ENCODE results near the gene MGA.

MGA gene

DNA sequence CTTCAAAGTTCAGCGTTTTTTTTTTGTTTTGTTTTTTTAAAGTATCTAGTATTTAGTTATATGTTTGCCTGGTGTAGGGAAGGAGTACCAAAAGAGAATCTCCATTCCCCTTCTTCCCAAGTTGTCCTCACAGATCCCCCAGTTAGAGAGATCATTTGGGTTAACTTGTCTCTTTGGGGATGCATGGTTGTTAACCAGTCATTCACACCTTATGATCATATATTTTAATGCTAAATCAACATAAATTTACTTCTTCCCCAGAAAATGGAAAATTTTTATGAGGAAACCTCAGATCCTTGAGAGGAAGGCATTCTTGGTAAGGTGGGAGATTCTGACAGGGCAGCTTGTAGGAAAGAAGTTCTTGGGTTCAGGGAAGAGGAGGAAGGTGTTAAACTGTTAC, 1.5 kb upstream of the MGA start:
- no peak for DNase-seq (ENCODE audit: low read depth in 2 of 2)

DNA sequence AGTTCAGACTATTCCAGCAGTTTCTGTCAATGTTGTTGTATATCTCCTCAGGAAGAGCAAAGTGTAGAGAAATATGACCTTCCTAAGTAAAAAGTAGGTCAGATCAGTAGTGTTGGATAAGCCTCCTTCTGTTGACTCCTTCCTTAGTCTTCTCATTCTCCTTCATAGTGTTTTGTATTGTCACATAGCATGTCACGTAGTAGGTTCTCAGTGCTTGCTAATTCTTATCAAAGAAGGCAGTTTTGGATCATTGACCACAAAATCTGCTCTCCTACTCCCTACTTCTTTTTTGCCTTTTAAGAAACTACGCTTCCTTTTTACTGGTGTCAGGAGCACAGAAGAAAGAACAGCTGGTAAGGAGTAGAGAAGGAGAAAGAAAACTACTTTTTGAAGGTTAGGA, 1.0 kb upstream of the MGA start:
- no peak for DNase-seq (ENCODE audit: low read depth in 2 of 2)

DNA sequence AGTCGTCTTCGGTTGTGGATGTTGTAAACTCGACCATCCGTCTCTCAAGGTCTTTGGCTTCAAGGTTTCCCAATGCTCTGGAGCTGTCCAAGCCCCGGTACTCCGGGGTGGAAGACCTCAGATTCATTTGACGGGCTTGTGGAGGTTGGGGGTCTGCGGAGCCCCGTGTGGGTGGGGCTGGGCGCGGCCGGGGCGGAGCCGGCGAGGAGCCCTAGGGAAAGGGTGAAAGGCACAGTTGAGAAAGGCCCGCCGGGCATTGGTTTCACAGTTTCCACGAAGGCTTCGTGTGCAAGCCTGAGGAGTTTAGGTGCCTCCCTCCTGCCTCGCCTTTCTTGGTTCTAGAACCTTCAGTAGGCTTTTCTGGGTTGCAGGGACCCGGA, 360 bp upstream of the MGA start:
- no peak for DNase-seq (ENCODE audit: low read depth in 2 of 2)

DNA sequence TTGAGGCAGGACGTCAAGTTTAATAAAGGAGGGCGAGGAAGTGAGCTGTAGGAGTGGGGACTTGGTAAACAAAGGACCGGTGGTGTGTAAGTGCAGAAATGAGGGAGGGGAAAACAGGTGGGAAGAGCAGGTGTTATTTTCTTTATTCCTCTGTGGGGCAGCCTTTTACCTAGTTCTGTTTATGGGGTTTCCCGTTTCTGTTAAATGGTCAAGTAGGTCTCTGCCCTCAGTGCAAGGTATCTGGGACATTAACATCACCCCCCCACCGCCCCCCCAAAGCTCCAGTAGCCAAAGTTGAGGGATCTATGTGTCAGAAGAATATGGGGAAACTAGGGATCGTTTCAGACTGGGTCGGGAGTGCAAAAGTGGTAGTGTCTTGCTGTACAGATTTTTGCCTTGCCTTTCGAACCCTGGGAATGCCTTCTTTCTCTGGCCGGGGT, 893 bp downstream of the MGA start:
- DNase-seq (ENCODE audit: low read depth in 2 of 2) = no peak

DNA sequence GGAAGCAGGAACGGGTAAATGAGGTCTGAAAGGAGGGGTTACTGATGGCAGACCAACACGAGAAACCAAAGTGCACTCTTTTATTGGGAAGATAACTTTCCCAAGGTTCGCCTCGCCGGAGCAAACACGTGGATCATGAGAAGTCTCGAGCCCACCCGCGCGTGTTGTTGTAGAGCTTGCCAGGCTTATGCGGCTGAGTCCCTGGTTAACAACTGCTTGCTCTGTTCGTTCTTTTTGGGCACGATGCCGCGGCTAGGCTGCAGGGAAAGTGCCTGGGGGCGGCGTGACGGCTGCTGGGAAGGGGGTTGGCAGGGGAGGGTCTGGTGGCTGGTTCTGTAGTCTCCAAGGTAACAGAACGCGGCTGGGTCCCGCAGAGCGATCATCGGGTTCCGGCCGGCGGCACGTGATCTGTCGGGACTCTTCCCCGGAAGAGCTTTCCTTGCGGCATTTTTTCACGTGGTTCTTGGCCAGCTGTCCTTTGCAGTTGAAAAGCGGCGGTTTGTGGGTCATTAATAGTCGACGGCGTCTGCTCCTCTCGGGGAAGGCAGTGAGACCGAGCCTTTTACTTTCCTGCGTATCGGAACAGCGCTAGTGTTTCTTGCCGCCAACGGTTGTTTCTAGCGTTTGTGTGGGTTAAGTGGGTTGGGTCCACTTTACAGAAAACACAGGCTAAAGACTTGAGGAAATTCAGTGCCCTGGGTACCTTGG, 1.5 kb downstream of the MGA start:
- peak; percentile 38 to 62 for DNase-seq (ENCODE audit: low read depth in 2 of 2)

DNA sequence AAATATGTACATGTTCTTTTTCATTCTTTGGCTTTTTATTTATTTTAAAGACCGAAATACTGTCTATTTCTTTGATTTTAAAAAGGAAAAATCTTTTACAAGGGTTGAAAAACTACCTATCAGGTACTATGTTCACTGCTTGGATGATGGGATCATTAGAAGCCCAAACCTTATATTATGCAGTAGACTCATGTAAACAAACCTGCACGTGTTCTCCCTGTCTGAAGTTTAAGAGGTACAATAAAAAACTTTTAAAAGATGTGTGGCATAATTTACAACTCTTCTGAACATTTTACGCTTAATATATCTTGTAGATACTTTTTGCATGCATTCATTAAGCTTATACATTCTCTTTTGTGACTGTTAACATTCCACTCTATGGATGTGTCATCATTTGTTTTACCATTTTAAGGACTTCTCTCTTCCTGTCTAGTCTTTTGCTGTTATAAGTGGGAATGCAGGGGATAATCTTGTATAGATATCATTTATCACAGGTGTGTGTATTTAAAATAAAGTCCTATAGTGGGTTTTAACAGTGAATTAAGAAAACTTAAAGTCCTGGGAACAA, 6.2 kb downstream of the MGA start:
- no peak for DNase-seq (ENCODE audit: low read depth in 2 of 2)

DNA sequence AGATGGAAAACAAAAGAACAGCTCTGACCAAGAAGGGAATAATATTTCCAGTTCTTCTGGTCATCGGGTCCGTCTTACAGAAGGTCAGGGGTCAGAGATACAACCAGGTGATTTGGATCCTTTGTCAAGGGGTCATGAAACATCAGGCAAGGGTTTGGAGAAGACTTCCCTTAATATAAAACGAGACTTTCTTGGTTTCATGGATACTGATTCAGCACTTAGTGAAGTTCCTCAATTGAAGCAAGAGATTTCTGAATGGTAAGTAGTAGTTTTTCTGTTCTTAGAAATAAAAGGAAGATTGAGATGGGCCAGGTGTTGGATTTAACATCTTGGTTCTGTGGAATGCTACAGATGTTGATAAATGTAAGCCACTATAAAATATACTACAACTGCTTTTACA, 9.5 kb downstream of the MGA start:
- DNase-seq (ENCODE audit: low read depth in 2 of 2) = no peak

DNA sequence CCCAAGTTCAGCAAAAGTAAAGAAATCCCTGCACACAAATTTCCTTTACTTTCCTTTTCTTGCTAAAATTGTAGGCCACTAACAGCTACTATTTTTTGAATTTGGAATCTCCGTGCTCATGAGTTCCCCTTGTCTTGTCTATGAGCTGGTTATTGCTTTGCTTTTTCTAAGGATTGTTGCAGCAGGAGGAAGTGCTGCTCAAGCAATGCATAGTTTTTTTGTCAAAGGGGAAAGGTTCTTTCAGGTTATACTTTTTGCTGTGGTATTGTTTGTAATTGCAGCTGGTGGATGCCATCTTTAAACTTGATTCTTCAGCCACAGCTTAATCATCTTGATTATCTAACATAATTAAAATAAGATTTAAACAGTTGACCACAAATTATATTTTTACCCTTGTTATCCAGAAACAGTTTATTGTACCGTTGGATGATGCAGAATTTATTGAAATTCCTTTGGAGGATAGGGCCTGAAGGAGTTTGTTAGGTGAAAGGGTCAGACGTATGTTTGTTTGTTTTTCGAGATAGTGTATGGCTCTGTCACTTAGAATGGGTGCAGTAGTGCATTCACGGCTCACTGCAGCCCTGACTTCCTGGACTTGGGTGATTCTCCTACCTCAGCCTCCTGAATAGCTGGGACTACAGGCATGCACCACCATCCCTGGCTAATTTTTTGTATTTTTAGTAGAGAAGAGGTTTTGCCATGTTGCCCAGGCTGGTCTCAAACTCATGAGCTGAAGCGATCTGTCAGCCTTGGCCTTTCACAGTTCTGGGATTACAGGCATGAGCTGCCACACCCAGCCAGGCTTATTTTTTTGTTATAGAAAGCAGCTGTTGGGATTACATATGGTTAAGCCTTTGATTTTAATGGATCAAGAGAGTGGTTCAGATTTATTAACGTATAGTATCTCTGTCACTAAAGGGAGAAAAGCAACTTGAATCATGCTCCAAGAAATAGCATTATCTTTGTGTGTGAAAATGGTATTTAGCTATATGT, 11.7 kb downstream of the MGA start:
- DNase-seq (ENCODE audit: low read depth in 2 of 2) = no peak

DNA sequence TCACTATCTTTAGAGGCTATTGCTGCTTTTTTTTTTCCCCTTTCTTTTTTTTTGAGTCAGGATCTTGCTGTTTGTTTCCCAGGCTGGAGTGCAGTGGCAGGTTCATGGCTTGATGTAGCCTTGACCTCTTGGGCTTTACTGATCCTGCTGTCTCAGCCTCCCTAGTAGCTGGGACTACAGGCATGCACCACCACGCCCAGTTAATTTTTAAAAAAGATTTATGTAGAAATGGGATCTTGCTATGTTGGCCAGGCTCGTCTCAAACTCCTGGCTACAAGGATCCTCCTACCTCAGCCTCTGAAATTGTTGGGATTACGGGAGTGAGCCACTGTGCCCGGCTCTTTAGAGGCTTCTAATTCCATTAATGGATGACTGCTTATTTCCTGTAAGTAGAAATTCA, 15.1 kb downstream of the MGA start:
- DNase-seq (ENCODE audit: low read depth in 2 of 2) = no peak

DNA sequence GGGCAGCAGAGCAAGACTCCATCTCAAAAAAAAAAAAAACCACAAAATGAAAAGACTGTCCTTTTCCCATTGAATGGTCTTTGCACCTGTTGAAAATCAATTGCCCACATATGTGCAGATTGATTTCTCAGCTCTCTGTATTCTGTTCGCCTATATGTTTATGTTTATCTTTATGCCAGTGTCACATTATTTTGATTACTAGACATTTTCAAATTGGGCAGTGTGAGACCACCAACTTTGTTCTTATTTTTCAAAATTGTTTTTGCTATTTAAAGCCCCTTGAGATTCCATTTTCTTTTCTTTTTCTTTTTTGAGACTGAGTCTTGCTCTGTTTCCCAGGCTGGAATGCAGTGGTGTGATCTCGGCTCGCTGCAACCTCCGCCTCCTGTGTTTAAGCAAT, 18.5 kb downstream of the MGA start:
- DNase-seq (ENCODE audit: low read depth in 2 of 2) = no peak

DNA sequence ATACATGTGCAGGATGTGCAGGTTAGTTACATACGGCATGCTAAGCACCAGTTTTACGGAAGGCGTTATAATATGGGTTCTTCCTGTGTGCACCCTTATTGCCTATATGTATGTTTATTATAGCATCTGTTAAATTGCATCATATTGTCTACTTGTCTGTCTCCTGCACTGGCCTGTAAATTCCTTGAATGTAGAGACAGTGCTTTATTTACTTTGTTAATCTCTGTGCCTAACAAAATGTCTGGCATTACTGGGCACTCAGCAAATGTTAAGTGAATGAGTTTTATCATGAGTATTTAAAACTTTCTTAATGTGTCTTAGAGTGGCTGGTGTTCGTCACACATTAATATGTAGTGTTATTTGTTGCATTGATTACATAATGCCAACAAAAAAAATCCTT, 23.8 kb downstream of the MGA start:
- DNase-seq (ENCODE audit: low read depth in 2 of 2) = no peak

DNA sequence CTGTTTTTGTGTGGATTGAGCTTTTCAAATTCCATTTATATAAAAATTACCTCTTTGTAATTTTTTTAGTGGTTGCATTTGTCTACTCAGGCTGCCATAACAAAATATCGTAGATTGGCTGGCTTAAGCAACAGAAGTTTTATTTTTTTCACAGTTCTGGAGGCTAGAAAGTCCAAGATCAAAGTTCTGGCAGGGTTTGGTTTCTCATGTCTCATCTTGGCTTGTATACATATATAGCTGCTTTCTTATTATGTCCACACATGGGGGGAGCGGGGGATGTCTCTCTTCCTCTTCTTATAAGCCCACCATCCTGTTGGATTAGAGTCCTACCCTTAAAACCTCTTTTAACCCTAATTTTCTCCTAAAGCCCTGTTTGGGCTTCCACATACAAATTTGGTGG, 28.5 kb downstream of the MGA start:
- no peak for DNase-seq (ENCODE audit: low read depth in 2 of 2)

DNA sequence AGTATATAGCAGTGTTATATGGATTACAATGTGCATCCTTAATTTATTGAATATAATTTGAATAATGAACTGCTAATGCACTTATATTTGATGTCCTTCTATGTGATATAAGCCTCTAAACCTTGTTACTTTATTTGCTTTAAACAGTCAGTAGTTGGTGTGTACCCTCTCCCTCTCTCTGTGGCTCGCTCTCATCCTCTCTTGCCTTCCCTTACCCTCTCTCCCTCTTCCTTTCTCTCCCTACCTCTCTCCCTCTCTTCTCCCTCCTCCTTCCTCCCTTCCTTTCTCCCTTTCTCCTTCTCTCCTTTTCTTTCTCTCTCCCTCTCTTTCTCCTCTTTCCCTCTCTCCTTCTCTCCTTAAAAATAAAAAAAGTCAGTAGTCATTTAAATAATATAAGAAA, 28.9 kb downstream of the MGA start:
- no peak for DNase-seq (ENCODE audit: low read depth in 2 of 2)

DNA sequence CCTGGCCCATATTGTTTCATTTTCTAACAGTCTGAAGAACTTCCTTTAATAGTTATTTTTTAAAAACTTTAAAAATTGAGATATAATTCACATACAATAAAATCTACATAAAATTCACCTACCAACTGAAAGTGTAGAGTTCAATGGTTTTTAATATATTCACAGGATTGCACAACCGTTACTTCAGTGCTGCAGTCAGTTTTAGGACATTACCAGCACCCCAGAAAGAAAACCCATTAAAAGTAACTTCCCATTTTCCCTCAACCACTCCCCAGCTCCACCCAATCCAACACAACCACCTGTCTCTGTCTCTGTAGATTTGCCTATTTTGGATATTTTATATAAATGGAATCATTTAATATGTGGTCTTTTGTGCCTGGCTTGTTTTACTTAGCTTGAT, 29.6 kb downstream of the MGA start:
- DNase-seq (ENCODE audit: low read depth in 2 of 2) = no peak

DNA sequence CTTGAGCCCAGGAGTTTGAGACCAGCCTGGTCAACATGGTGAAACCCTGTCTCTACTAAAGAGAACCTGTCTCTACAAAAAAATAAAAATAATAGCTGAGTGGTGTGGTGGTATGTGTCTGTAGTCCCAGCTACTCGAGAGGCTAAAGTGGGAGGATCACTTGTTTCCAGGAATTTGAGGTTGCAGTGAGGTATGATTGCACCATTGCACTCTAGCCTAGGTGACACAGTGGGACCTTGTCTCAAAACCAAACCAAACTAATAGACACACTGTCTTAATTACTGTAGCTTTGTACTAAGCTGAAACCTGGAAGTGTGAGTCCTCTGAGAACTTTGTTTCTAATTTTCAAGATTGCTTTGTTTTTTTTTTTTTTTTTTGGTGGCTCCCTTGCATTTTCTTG, 30.4 kb downstream of the MGA start:
- DNase-seq (ENCODE audit: low read depth in 2 of 2) = no peak

DNA sequence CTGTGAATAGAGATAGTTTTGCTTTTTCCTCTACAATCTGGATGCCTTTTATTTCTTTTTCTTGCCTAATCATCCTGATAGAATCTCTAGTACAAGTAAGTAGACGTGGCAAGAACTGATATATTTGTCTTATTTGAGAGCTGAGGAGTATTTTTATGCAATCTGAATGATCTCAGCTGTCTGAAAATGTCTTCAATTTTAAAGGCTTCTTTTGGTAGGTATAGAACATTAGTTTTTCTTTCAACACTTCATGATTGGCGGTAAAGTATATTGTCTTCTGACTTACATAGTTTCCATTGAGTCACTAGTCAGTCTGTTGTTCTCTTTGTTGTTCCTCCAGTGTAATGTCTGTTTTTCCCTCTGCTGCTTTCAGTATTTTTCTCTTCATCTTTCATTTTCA, 31.3 kb downstream of the MGA start:
- DNase-seq (ENCODE audit: low read depth in 2 of 2) = no peak

DNA sequence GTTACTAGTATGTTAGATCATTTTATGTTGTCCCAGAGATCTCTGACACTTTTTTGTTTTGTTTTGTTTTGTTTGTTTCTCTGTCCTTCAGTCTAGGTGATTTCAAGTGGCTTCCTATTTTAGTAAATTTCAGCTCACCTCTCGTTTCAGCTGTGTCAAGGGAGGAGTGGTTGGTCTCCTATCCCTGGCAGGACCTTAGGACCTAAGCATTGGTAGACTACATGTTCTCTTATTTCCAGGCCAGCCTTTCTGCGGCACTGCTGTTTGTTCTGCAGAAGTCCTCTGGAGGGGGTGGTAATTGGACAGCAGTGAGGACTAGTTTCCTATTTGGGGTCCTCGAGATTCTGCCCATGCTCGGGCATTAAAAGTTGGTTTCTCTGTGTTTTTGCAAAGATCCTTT, 31.8 kb downstream of the MGA start:
- DNase-seq (ENCODE audit: low read depth in 2 of 2) = no peak

DNA sequence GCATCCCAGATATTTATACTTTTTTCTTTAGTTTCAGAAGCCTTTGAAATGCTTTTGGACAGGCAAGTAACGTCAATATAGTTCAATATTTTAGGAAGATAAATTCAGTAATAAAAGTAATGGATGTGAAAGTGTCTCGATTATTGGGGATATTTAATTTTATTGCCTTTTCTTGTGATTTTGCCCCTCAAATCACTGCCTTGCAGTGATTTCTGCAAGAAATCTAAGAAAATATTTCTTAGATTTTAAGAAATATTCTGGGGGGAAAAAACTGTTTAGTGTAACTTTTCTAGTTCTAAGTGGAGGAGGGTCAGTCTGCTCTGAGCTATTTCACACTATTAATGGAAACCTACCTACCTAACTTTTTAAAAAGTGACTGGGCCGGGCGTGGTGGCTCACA, 33.6 kb downstream of the MGA start:
- no peak for DNase-seq (ENCODE audit: low read depth in 2 of 2)

DNA sequence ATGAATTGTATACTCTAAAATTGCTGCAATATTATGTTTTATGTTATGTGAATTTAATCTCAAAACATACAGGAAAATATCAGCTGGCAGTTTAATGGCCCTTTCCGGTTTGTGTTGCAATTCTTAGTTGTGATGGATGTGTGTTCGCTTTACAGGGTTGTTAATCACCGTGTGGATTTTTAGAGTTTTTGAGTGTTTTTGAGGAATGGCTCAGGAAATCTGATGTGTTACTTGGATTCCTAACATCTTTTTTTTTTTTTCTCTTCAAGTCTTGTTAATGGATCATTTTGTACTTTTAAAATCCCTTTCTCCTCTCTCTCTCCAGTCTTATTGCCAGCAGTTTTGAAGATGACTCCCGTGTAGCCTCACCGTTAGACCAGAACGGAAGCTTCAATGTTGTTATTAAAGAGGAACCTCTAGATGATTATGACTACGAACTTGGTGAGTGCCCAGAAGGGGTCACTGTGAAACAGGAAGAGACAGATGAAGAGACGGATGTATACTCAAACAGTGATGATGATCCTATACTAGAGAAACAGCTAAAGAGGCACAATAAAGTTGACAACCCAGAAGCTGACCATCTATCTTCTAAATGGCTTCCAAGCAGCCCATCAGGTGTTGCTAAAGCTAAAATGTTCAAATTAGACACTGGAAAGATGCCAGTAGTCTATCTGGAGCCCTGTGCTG, 35.7 kb downstream of the MGA start:
- peak in 1 of 2 experiments; percentile 4 for DNase-seq (ENCODE audit: low read depth in 2 of 2)

DNA sequence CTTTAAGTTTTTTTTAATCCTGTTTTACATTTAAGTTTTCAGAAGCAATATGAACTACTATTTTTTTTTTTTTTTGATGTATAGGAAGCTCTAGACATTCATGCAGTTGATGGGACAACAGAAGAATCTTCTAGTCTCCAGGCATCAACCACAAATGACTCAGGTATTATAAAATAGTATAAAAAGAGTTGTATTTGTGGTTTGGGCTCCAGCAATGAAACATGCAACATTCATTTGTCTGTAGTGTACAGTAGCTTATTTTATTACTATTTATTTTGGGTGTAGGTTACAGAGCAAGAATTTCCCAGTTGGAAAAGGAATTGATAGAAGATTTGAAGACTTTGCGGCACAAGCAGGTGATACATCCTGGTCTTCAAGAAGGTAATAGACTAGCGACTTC, 38.6 kb downstream of the MGA start:
- DNase-seq (ENCODE audit: low read depth in 2 of 2) = no peak

DNA sequence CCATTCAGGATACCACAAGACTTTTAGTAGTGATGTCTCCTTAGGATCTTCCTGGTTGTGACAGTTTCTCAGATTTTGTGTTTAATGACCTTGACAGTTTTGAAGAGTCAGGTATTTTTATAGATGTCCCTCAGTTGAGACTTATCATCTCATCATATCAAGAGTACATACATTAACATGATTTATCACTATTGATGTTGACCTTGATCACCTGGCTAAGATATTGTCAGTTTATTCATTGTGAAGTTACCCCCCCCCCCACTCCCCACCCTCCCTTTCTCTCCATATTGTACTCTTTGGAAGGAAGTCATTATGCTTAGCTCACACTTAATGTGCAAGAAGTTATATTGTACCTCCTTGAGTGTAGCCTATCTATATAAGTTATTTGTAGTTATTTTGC, 42.9 kb downstream of the MGA start:
- no peak for DNase-seq (ENCODE audit: low read depth in 2 of 2)

DNA sequence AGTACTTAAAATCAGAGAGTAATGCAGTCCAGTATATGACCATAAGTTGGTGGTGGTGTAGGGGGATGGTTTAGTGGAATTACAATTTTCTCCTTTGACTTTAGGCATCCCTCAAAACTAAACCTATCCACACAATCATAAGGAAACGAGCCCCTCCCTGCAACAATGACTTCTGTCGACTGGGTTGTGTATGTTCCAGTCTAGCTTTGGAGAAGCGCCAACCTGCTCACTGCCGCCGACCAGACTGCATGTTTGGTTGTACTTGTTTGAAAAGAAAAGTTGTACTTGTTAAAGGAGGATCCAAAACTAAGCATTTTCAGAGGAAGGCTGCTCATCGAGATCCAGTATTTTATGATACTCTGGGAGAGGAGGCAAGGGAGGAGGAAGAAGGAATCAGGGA, 52.8 kb downstream of the MGA start:
- DNase-seq (ENCODE audit: low read depth in 2 of 2) = no peak
